Smooth muscle cell (in vitro differentiated cells): Measurements from ENCODE around the gene POLG. TPM values are rescaled to one million over a fixed set of nuclear protein-coding genes. Genes with fewer than 3 reads are reported as not detected.

Source experiments
- DNase-seq: peaks from one replicate; lab custom pipeline; 2025; ENCODE audit not compliant: unreplicated experiment; lab: John Stamatoyannopoulos, UW
- H2AFZ ChIP-seq: fragments of 200-600 bp; sonication (generic); 2 replicates; pipeline ENCODE4 v1.6.0; 2016; ENCODE audit warnings: antibody characterized with exemption, low read depth, mild to moderate bottlenecking
- H3F3A ChIP-seq: fragments of 200-600 bp; sonication (generic); 2 replicates; pipeline ENCODE4 v1.6.0; 2017; ENCODE audit warnings: antibody characterized with exemption, low read depth
- H3K27ac ChIP-seq: fragments of 200-600 bp; sonication (generic); 2 replicates; pipeline ENCODE4 v1.5.1; 2016; ENCODE audit warnings: low read depth, mild to moderate bottlenecking
- H3K27me3 ChIP-seq: fragments of 200-600 bp; sonication (generic); 2 replicates; pipeline ENCODE4 v1.6.1; 2016; ENCODE audit warnings: low read depth, mild to moderate bottlenecking
- H3K36me3 ChIP-seq: fragments of 200-600 bp; sonication (generic); 2 replicates; pipeline ENCODE4 v1.5.1; 2016; ENCODE audit warnings: low read depth
- H3K4me1 ChIP-seq: fragments of 200-600 bp; sonication (generic); 2 replicates; pipeline ENCODE4 v1.5.1; 2016; ENCODE audit warnings: low read depth
- H3K4me2 ChIP-seq: fragments of 200-600 bp; sonication (generic); 2 replicates; pipeline ENCODE4 v1.6.0; 2016; ENCODE audit warnings: mild to moderate bottlenecking
- H3K4me3 ChIP-seq: fragments of 200-600 bp; sonication (generic); 2 replicates; pipeline ENCODE4 v1.5.1; 2016; ENCODE audit warnings: mild to moderate bottlenecking
- H3K79me2 ChIP-seq: fragments of 200-600 bp; sonication (generic); 2 replicates; pipeline ENCODE4 v1.6.0; 2016; ENCODE audit warnings: low read depth, mild to moderate bottlenecking
- H3K9ac ChIP-seq: fragments of 200-600 bp; sonication (generic); 2 replicates; pipeline ENCODE4 v1.6.0; 2016; ENCODE audit warnings: low read depth
- H3K9me3 ChIP-seq: fragments of 200-600 bp; sonication (generic); replicated peaks from 2 replicates; pipeline ENCODE4 v1.5.1; 2016; ENCODE audit warnings: low read depth
- H4K20me1 ChIP-seq: fragments of 200-600 bp; sonication (generic); 2 replicates; pipeline ENCODE4 v1.6.0; 2016; ENCODE audit warnings: low read depth
- CTCF ChIP-seq: fragments of 200-600 bp; sonication (generic); IDR thresholded peaks from 2 replicates; pipeline ENCODE4 v1.5.1; 2017; ENCODE audit warnings: borderline replicate concordance, mild to moderate bottlenecking, antibody characterized with exemption; ENCODE audit not compliant: insufficient read depth, poor library complexity, severe bottlenecking
- WGBS: methylation state at CpG from one replicate; pipeline ENCODE4 v1.1.7; 2016; ENCODE audit warnings: low lambda C conversion rate; 5-methylcytosine and 5-hydroxymethylcytosine counted together
- polyA plus RNA-seq: library from polyadenylated mRNA; unstranded; fragments of >200 nt; fragmentation: Nextera tagmentation; extraction: Ambion mirVana; gene quantifications from 2 replicates; pipeline ENCODE4 v1.2.1, GENCODE V29; 2016
- total RNA-seq: library from RNA; depleted of rRNA; stranded (reverse); fragments of >200 nt; gene quantifications from 2 replicates; pipeline ENCODE4 v1.2.3, GENCODE V29; 2014

POLG gene
- total and polyA plus RNA-seq, 2 experiments from 2014 or later, result 34.3 to 41.6 TPM

- TF ChIP-seq CTCF, result no peak
- H4K20me1 ChIP-seq, result peaks cover 80% of the 10 kb centered on the region
Observed at GRCh38 chr15:89326316-89326715, 8.3 kb downstream of the POLG start.

GRCh38 chr15:89325039-89325803 is 9.4 kb downstream of the POLG start:
- peaks cover 4% of the 10 kb centered on the region for H3K79me2 ChIP-seq
- no peak for DNase-seq

More at GRCh38 chr15:89326316-89326715, 8.3 kb downstream of the POLG start:
- no peak overlapping the region for H2AFZ ChIP-seq
- DNase-seq, result no peak
- no peaks in the 10 kb centered on the region for H3K9me3 ChIP-seq
- 93% methylated on average over 6 of the region's 6 CpGs for WGBS
- no peaks in the 10 kb centered on the region for H3F3A ChIP-seq
- no peak overlapping the region for H3K4me2 ChIP-seq
- no peaks in the 10 kb centered on the region for H3K4me1 ChIP-seq
- H3K79me2 ChIP-seq, result peaks cover 8% of the 10 kb centered on the region
- H3K27ac ChIP-seq, result no peak overlapping the region
- H3K4me3 ChIP-seq, result no peak overlapping the region
- H3K27me3 ChIP-seq, result no peaks in the 10 kb centered on the region
- no peak overlapping the region for H3K9ac ChIP-seq
- H3K36me3 ChIP-seq, result no peaks in the 10 kb centered on the region

GRCh38 chr15:89323825-89324224 is 10.8 kb downstream of the POLG start:
- no peak overlapping the region for H2AFZ ChIP-seq
- no peak overlapping the region for H3K9ac ChIP-seq
- no peak overlapping the region for H3K4me3 ChIP-seq
- no peak overlapping the region for H3K4me2 ChIP-seq
- no peaks in the 10 kb centered on the region for H3K4me1 ChIP-seq
- no peaks in the 10 kb centered on the region for H3K36me3 ChIP-seq
- H3K9me3 ChIP-seq, result no peaks in the 10 kb centered on the region
- H3K27me3 ChIP-seq, result no peaks in the 10 kb centered on the region
- no peak for TF ChIP-seq CTCF
- WGBS, result 98% methylated on average over 6 of the region's 6 CpGs
- H3F3A ChIP-seq, result no peaks in the 10 kb centered on the region
- no peak overlapping the region for H3K27ac ChIP-seq
- peaks cover 75% of the 10 kb centered on the region for H4K20me1 ChIP-seq
- no peaks in the 10 kb centered on the region for H3K79me2 ChIP-seq
- DNase-seq, result no peak

More at GRCh38 chr15:89325039-89325803, 9.4 kb downstream of the POLG start:
- no peak overlapping the region for H3K4me3 ChIP-seq
- H3K27me3 ChIP-seq, result no peaks in the 10 kb centered on the region
- H4K20me1 ChIP-seq, result peaks cover 75% of the 10 kb centered on the region
- H3K9me3 ChIP-seq, result no peaks in the 10 kb centered on the region
- no peaks in the 10 kb centered on the region for H3K36me3 ChIP-seq
- H3K4me1 ChIP-seq, result no peaks in the 10 kb centered on the region
- no peak overlapping the region for H3K4me2 ChIP-seq
- H2AFZ ChIP-seq, result no peak overlapping the region
- no peak overlapping the region for H3K9ac ChIP-seq
- no peak for TF ChIP-seq CTCF
- WGBS, result 98% methylated on average over 11 of the region's 11 CpGs
- H3F3A ChIP-seq, result no peaks in the 10 kb centered on the region
- no peak overlapping the region for H3K27ac ChIP-seq

- Histone ChIP-seq H2AFZ (no peak overlapping the region), H3K4me2 (no peak overlapping the region), H3K4me1 (no peaks in the 10 kb centered on the region), H3K36me3 (no peaks in the 10 kb centered on the region), H3K27me3 (no peaks in the 10 kb centered on the region), H3K9ac (no peak overlapping the region), H3K27ac (no peak overlapping the region), H4K20me1 (peaks cover 71% of the 10 kb centered on the region), H3K9me3 (no peaks in the 10 kb centered on the region), H3K4me3 (no peak overlapping the region), H3F3A (no peaks in the 10 kb centered on the region), H3K79me2 (no peaks in the 10 kb centered on the region)
- TF ChIP-seq CTCF, result no peak
- no peak for DNase-seq
- 98% methylated on average over 15 of the region's 15 CpGs for WGBS
Observed at GRCh38 chr15:89322822-89323221, 11.8 kb downstream of the POLG start.
